SJCRH30 (cell line): ENCODE results near the gene SLC25A52. TPM values are rescaled to one million over a fixed set of nuclear protein-coding genes. Genes with fewer than 3 reads are reported as not detected.
A peak's percentile ranks its signal among the peaks of the same experiment; 100 is the strongest.

ENCODE experiments used
- DNase-seq, 2 experiments: peaks; one replicate each; pipeline ENCODE4 v3.0.0-alpha.2; 2015 to 2020
- H3K27ac ChIP-seq: fragments of 250-450 bp; sonication (Bioruptor Pico); 2 replicates; pipeline ENCODE4 v1.5.1; 2020; ENCODE audit warnings: mild to moderate bottlenecking, moderate library complexity
- H3K27me3 ChIP-seq: fragments of 250-450 bp; sonication (Bioruptor Pico); 2 replicates; pipeline ENCODE4 v1.5.1; 2020; ENCODE audit warnings: mild to moderate bottlenecking, moderate library complexity
- H3K36me3 ChIP-seq: fragments of 250-450 bp; sonication (Bioruptor Pico); 2 replicates; pipeline ENCODE4 v1.5.1; 2020; ENCODE audit warnings: mild to moderate bottlenecking, moderate library complexity
- H3K4me1 ChIP-seq: fragments of 250-450 bp; sonication (Bioruptor Pico); 2 replicates; pipeline ENCODE4 v1.5.1; 2020; ENCODE audit warnings: mild to moderate bottlenecking, moderate library complexity
- H3K4me3 ChIP-seq: fragments of 250-450 bp; sonication (Bioruptor Pico); 2 replicates; pipeline ENCODE4 v1.5.1; 2020; ENCODE audit warnings: mild to moderate bottlenecking, moderate library complexity
- H3K9me3 ChIP-seq: fragments of 250-450 bp; sonication (Bioruptor Pico); replicated peaks from 2 replicates; pipeline ENCODE4 v1.5.1; 2020; ENCODE audit warnings: mild to moderate bottlenecking, moderate library complexity
- total RNA-seq: library from RNA; depleted of rRNA; stranded (reverse); fragments of >200 nt; shearing (Covaris generic); gene quantifications from 2 replicates; pipeline ENCODE4 v1.2.3, GENCODE V29; 2014; rRNA removed

Gene SLC25A52
- total RNA-seq, 1 experiment from 2014 or later, result not detected

DNA sequence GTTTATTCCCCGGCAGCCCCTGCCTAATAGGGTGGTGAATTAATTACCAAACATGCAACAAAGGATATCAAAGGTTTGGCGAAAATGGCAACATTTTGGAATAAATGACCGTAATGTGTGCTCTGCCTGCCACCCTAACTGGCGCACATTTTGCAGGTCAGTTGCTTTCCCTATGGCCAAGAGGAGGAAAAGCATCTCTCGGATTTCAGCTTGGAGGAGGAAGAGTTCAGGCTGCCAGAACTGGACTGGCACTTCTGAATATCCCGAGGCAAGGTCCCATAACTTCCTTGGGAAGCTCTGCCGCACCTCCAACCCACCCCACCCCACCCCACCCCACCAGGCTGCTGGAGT lies 37.1 kb downstream of the SLC25A52 start:
- Histone ChIP-seq H3K36me3 (no peaks in the 10 kb centered on the region), H3K27ac (no peak overlapping the region), H3K4me3 (no peak overlapping the region), H3K27me3 (no peaks in the 10 kb centered on the region), H3K9me3 (no peaks in the 10 kb centered on the region), H3K4me1 (no peaks in the 10 kb centered on the region)
- DNase-seq, result no peak

DNA sequence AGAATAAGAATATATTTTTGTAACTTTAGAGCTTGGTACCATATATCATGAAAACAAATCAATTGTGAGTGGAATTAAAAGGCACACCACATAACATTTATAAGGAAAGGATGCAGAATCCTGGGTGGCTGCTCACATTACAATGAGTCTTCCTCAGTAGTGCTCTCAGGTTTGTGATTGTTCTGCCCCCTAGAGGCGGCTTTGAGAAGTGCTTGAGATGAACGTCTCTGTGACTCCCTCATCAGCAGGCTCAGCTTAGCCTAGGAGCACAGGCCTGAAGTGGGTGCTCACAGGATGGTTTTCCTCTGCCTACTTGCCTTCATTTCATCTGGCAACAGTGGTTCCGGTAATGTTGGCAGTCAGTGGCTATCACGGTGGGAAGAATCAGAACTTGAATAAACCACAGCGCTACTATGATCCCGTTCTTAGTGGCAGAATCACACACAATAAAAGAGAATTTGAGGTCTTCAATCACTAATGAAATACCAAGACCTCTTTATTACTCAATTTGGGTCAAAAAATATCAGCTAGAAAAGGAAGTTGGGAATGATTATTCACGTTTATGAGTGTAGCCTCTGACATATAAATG lies 38.2 kb downstream of the SLC25A52 start:
- H3K27me3 ChIP-seq, result no peaks in the 10 kb centered on the region
- H3K27ac ChIP-seq, result no peak overlapping the region
- peak; percentile 25 to 73 for DNase-seq
- no peaks in the 10 kb centered on the region for H3K4me1 ChIP-seq
- no peaks in the 10 kb centered on the region for H3K36me3 ChIP-seq
- no peak overlapping the region for H3K4me3 ChIP-seq
- no peaks in the 10 kb centered on the region for H3K9me3 ChIP-seq

DNA sequence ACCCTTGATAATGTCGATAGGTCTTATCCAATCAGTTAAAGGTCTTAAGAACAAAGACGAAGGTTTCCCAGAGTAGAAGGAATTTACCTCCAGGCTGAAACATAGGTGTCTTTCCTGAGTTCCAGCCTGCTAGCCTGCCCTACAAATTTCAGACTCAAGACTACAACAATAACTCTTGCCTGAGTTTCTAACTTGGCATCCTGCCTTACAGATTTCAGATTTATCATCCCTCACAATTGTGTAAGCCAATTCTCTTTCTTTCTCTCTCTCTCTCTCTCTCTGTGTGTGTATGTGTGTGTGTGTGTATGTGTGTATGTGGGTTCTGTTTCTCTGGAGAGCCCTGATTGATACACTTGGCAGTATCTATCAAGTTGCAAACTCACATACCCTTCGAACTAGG lies 39.1 kb downstream of the SLC25A52 start:
- no peak for DNase-seq
- Histone ChIP-seq H3K4me3 (no peak overlapping the region), H3K27ac (no peak overlapping the region), H3K4me1 (no peaks in the 10 kb centered on the region), H3K9me3 (no peaks in the 10 kb centered on the region), H3K36me3 (no peaks in the 10 kb centered on the region), H3K27me3 (no peaks in the 10 kb centered on the region)

DNA sequence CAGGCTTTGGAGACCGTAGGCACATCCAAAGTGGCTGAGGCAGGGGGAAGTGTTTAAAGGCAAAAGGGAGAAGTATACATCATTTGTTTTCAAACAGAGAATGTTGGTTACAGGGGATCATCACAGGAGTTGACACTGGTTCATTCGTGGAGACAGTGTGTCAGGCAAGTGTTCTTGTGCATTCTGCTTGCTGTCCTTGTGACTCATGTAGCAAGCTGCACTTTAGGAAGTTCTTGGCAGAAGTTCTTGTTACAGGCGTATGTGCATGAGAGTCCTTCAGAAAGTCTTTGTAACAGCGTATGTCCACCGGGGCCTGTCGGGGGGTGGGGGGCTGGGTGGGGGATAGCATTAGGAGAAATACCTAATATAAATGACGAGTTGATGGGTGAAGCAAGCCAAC lies 39.8 kb downstream of the SLC25A52 start:
- Histone ChIP-seq H3K27me3 (no peaks in the 10 kb centered on the region), H3K4me1 (no peaks in the 10 kb centered on the region), H3K4me3 (no peak overlapping the region), H3K9me3 (no peaks in the 10 kb centered on the region), H3K27ac (no peak overlapping the region), H3K36me3 (no peaks in the 10 kb centered on the region)
- no peak for DNase-seq

DNA sequence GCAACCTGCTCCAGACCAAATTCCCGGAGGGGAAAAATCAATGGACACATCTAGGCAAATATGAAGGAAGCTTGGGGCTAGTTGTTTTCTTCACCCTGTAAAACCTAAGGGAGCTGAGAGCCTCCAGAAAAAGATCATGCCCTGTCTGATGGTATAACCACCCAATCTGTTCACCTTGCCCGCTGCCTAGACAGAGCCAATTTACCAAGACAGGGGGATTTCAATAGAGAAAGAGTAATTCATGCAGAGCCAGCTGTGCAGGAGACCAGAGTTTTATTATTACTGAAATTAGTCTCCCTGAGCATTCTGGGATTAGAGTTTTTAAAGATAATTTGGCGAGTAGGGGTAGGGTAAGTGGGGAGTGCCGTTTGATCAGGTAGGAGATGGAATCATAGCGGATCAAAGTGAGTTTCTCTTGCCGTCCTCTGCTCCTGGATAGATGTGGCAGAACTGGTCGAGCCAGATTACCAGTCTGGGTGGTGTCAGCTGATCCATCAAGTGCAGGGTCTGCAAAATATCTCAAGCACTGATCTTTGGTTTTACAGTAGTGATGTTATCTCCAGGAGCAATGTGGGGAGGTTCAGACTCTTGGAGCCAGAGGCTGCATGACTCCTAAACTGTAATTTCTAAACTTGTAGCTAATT lies 41.2 kb downstream of the SLC25A52 start:
- Histone ChIP-seq H3K4me3 (no peak overlapping the region), H3K27me3 (no peaks in the 10 kb centered on the region), H3K36me3 (no peaks in the 10 kb centered on the region), H3K27ac (no peak overlapping the region), H3K9me3 (no peaks in the 10 kb centered on the region), H3K4me1 (no peaks in the 10 kb centered on the region)
- DNase-seq, result no peak

DNA sequence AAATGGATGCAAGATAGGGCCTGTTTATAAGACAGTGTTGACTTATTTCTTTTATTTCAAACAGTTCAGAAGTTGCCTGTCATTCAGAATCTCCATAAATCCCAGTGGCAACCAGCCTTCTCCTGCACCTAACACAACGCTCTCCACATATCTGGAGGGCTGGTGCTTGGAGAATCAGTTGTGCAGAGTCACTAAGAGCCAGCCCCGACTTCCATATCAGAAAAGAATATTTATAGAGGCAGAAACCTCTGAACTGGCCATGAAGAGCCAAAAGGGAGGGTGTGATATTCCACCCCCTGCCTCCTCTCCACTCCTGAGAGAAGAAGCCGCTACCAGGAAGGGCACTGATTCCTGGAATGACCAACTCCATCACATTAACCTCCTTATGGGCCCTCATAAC lies 42.3 kb downstream of the SLC25A52 start:
- no peak overlapping the region for H3K27ac ChIP-seq
- no peaks in the 10 kb centered on the region for H3K36me3 ChIP-seq
- H3K4me1 ChIP-seq, result no peaks in the 10 kb centered on the region
- H3K4me3 ChIP-seq, result no peak overlapping the region
- H3K9me3 ChIP-seq, result no peaks in the 10 kb centered on the region
- no peak for DNase-seq
- no peaks in the 10 kb centered on the region for H3K27me3 ChIP-seq

DNA sequence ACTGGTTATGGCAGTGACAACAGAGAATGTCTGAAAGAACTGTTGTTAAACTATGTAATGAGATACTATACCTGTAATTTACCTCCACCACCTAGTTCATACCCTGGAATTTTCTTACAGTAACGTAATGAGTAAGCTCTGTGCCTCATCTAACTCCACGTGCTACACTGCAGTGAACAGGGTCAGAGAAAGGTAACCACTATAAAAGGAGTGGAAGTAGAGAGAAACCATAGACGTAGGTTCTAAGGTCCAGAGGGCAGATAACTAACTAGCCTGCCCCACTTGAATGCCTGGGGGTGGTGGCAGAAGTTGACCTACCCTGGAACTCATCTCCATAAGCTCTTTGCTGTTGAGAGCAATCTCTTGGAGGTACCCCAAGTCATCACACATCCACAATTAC lies 44.3 kb downstream of the SLC25A52 start:
- no peaks in the 10 kb centered on the region for H3K4me1 ChIP-seq
- H3K9me3 ChIP-seq, result no peaks in the 10 kb centered on the region
- H3K36me3 ChIP-seq, result no peaks in the 10 kb centered on the region
- no peak overlapping the region for H3K4me3 ChIP-seq
- no peak for DNase-seq
- H3K27me3 ChIP-seq, result no peaks in the 10 kb centered on the region
- H3K27ac ChIP-seq, result no peak overlapping the region

DNA sequence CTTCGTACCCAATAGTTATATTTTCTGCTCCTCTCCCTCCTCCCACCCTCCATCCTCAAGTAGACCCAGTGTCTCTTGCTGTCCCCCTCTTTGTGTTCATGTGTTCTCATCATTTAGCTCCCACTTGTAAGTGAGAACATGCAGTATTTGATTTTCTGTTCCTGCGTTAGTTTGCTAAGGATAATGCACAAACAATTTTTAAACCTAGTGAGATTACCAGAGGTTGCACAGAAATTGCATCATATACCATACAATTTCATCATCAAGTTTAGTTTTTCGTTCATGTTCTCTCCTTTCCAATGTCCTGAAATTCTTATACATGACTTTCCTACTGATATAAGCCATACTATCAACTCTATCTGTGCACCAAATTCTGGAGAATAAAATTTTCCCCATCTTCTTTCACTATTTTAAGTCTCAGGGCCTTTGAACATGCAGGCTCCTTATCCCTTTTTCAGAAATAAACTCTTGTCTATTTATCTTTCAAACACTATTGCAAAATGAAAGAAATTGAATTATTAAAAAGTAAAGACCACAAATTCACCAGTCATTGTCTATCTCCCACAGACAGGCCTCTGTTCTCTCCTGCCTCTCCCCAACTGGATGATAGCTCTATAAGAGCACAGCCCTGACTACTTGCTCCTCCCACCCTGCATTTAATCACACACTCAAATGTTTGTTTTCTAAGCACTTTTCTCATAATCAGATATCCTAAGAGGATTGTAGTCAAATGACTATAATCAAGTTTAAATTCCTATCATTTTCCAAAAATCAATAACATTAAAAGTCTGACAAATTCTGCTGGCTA lies 49.1 kb downstream of the SLC25A52 start:
- H3K4me1 ChIP-seq, result no peaks in the 10 kb centered on the region
- H3K36me3 ChIP-seq, result no peaks in the 10 kb centered on the region
- no peak overlapping the region for H3K27ac ChIP-seq
- H3K4me3 ChIP-seq, result no peak overlapping the region
- no peaks in the 10 kb centered on the region for H3K9me3 ChIP-seq
- no peak for DNase-seq
- H3K27me3 ChIP-seq, result no peaks in the 10 kb centered on the region

DNA sequence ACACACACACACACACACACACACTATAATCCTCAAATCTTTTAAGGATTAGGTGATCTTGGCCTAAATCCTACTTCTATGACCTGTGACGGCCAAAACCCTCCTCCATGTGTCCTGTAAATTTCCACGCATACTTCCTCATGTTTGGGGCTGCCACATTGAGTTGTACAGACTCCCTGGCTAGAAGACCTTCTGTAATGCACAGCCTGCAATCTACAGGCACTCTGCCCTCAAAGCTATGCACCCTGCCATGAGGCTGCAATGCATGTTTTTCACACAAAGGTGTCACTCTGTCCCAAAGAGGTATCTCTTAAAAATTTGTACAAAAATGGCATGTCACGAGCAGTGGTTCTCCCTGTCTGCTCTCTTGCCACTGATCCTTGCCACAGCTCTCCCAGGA lies 49.9 kb downstream of the SLC25A52 start:
- no peaks in the 10 kb centered on the region for H3K4me1 ChIP-seq
- H3K9me3 ChIP-seq, result no peaks in the 10 kb centered on the region
- H3K27me3 ChIP-seq, result no peaks in the 10 kb centered on the region
- no peak overlapping the region for H3K4me3 ChIP-seq
- no peaks in the 10 kb centered on the region for H3K36me3 ChIP-seq
- DNase-seq, result no peak
- H3K27ac ChIP-seq, result no peak overlapping the region

Other genes with a start within 250 kb of the SLC25A52 start
- not detected in 2 replicates for gene TTR, start 169.0 kb downstream of the SLC25A52 start, total RNA-seq
- gene B4GALT6, start 76.3 kb downstream of the SLC25A52 start, total RNA-seq, result 1.2 and 1.6 TPM in 2 replicates
- gene TRAPPC8, start 182.2 kb upstream of the SLC25A52 start, total RNA-seq, result 14.4 and 15.4 TPM in 2 replicates